Gastroesophageal sphincter (tissue), 3 donors: ENCODE data around the gene CCDC92B.

Experiments
- CTCF ChIP-seq, 4 experiments: fragments of 200-600 bp in 2 of 4; fragments of 450-650 bp in 2 of 4; sonication (generic) in 1 of 4; IDR thresholded peaks; one replicate each; pipeline ENCODE4 v1.5.1; 2017 to 2019; ENCODE audit warnings: antibody characterized with exemption in 4 of 4, mild to moderate bottlenecking in 2 of 4, moderate library complexity in 2 of 4
- EP300 ChIP-seq: sonication (generic); formaldehyde crosslinking; IDR thresholded peaks from one replicate; pipeline ENCODE4 v1.6.1; 2017; ENCODE audit warnings: antibody characterized with exemption, mild to moderate bottlenecking
- POLR2A ChIP-seq, 2 donors: fragments of 450-650 bp; IDR thresholded peaks; one replicate each; pipeline ENCODE4 v1.6.1; 2017; ENCODE audit warnings: antibody characterized with exemption in 2 of 2, mild to moderate bottlenecking in 2 of 2, moderate library complexity in 1 of 2
- POLR2AphosphoS5 ChIP-seq: sonication (generic); formaldehyde crosslinking; IDR thresholded peaks from one replicate; pipeline ENCODE4 v1.6.1; 2017; ENCODE audit warnings: antibody characterized with exemption

- TF ChIP-seq CTCF (IDR thresholded peaks at IDR 0.05) (no peak), POLR2AphosphoS5 (no peak), POLR2A (IDR thresholded peaks at IDR 0.05) (no peak), EP300 (no peak)
Measured at GRCh38 chr17:2798188-2798587, 48.7 kb upstream of the CCDC92B start.
